Ectodermal cell (in vitro differentiated cells): ENCODE data around the gene PTOV1.

Source experiments
- H3K27ac ChIP-seq: 2 replicates; pipeline ENCODE4 v1.7.0; 2013; ENCODE audit warnings: mild to moderate bottlenecking, low read depth, low read length; ENCODE audit not compliant: insufficient read depth, poor library complexity, severe bottlenecking
- H3K27me3 ChIP-seq: 2 replicates; pipeline ENCODE4 v1.7.0; 2013; ENCODE audit warnings: mild to moderate bottlenecking, low read length; ENCODE audit not compliant: insufficient read depth, control insufficient read depth, poor library complexity, severe bottlenecking
- H3K36me3 ChIP-seq: one replicate; pipeline ENCODE4 v1.7.0; 2013; ENCODE audit warnings: low read length; ENCODE audit not compliant: control insufficient read depth, insufficient read depth
- H3K4me1 ChIP-seq: one replicate; pipeline ENCODE4 v1.7.0; 2013; ENCODE audit warnings: low read length; ENCODE audit not compliant: control insufficient read depth, insufficient read depth
- H3K4me3 ChIP-seq: 2 replicates; pipeline ENCODE4 v1.7.0; 2013; ENCODE audit warnings: low read depth, low read length, control low read depth; ENCODE audit not compliant: insufficient read depth
- H3K9me3 ChIP-seq: 2 replicates; pipeline ENCODE4 v1.7.0; 2013; ENCODE audit warnings: mild to moderate bottlenecking, low read length, moderate library complexity; ENCODE audit not compliant: control insufficient read depth
- WGBS, 2 experiments: methylation state at CpG; one replicate each; pipeline ENCODE4 v1.1.7; 2013; ENCODE audit warnings: missing lambda C conversion rate in 2 of 2; 5-methylcytosine and 5-hydroxymethylcytosine counted together

The PTOV1 gene

GRCh38 chr19:49880162-49880869 lies 29.4 kb downstream of the PTOV1 start:
- Histone ChIP-seq H3K27me3 (no peaks in the 10 kb centered on the region), H3K4me1 (peaks cover 4% of the 10 kb centered on the region), H3K36me3 (peaks cover 44% of the 10 kb centered on the region), H3K4me3 (no peak overlapping the region), H3K27ac (no peak overlapping the region), H3K9me3 (no peaks in the 10 kb centered on the region)
- 94 to 96% methylated on average over 10 of the region's 10 CpGs for WGBS, 2 experiments

- Histone ChIP-seq H3K27me3 (no peaks in the 10 kb centered on the region), H3K4me3 (no peak overlapping the region), H3K36me3 (peaks cover 44% of the 10 kb centered on the region), H3K9me3 (no peaks in the 10 kb centered on the region), H3K4me1 (no peaks in the 10 kb centered on the region), H3K27ac (no peak overlapping the region)
- 96% methylated on average over 17 of the region's 17 CpGs for WGBS, 2 experiments
These were observed 30.2 kb downstream of the PTOV1 start for GRCh38 chr19:49881186-49881585.

- no peaks in the 10 kb centered on the region for H3K9me3 ChIP-seq
- peaks cover 44% of the 10 kb centered on the region for H3K36me3 ChIP-seq
- no peak overlapping the region for H3K27ac ChIP-seq
- H3K4me3 ChIP-seq = no peak overlapping the region
- H3K4me1 ChIP-seq = no peaks in the 10 kb centered on the region
- 94 to 95% methylated on average over 31 of the region's 31 CpGs for WGBS, 2 experiments
- no peaks in the 10 kb centered on the region for H3K27me3 ChIP-seq
These were observed 30.9 kb downstream of the PTOV1 start for GRCh38 chr19:49881672-49882394.

- WGBS, 2 experiments = 96 to 98% methylated on average over 14 of the region's 14 CpGs
- no peak overlapping the region for H3K4me3 ChIP-seq
- H3K4me1 ChIP-seq = no peaks in the 10 kb centered on the region
- no peaks in the 10 kb centered on the region for H3K27me3 ChIP-seq
- H3K9me3 ChIP-seq = no peaks in the 10 kb centered on the region
- no peak overlapping the region for H3K27ac ChIP-seq
- H3K36me3 ChIP-seq = peaks cover 44% of the 10 kb centered on the region
These were observed 31.7 kb downstream of the PTOV1 start for GRCh38 chr19:49882643-49883042.

GRCh38 chr19:49883094-49883493 lies 32.1 kb downstream of the PTOV1 start:
- Histone ChIP-seq H3K9me3 (no peaks in the 10 kb centered on the region), H3K36me3 (peaks cover 44% of the 10 kb centered on the region), H3K27me3 (no peaks in the 10 kb centered on the region), H3K4me1 (no peaks in the 10 kb centered on the region), H3K27ac (no peak overlapping the region), H3K4me3 (no peak overlapping the region)
- 96 to 97% methylated on average over 5 of the region's 5 CpGs for WGBS, 2 experiments

- Histone ChIP-seq H3K36me3 (peaks cover 44% of the 10 kb centered on the region), H3K27me3 (peaks cover under 1% of the 10 kb centered on the region), H3K4me1 (no peaks in the 10 kb centered on the region), H3K27ac (no peak overlapping the region), H3K4me3 (no peak overlapping the region), H3K9me3 (no peaks in the 10 kb centered on the region)
- 96 to 97% methylated on average over 18 of the region's 18 CpGs for WGBS, 2 experiments
These were observed 33.1 kb downstream of the PTOV1 start for GRCh38 chr19:49884109-49884508.

GRCh38 chr19:49884760-49885159 lies 33.8 kb downstream of the PTOV1 start:
- 91 to 94% methylated on average over 3 of the region's 3 CpGs for WGBS, 2 experiments
- H3K9me3 ChIP-seq = no peaks in the 10 kb centered on the region
- H3K36me3 ChIP-seq = peaks cover 44% of the 10 kb centered on the region
- no peak overlapping the region for H3K4me3 ChIP-seq
- peaks cover 7% of the 10 kb centered on the region for H3K27me3 ChIP-seq
- H3K27ac ChIP-seq = no peak overlapping the region
- no peaks in the 10 kb centered on the region for H3K4me1 ChIP-seq

GRCh38 chr19:49887037-49887664 lies 36.2 kb downstream of the PTOV1 start:
- no peak overlapping the region for H3K4me3 ChIP-seq
- no peaks in the 10 kb centered on the region for H3K9me3 ChIP-seq
- H3K27ac ChIP-seq = no peak overlapping the region
- H3K36me3 ChIP-seq = peaks cover 27% of the 10 kb centered on the region
- no peaks in the 10 kb centered on the region for H3K4me1 ChIP-seq
- WGBS, 2 experiments = 93 to 95% methylated on average over 23 of the region's 23 CpGs
- peaks cover 16% of the 10 kb centered on the region for H3K27me3 ChIP-seq

GRCh38 chr19:49887665-49888509 lies 36.9 kb downstream of the PTOV1 start:
- Histone ChIP-seq H3K9me3 (no peaks in the 10 kb centered on the region), H3K27ac (no peak overlapping the region), H3K4me3 (no peak overlapping the region), H3K4me1 (no peaks in the 10 kb centered on the region), H3K27me3 (peaks cover 16% of the 10 kb centered on the region), H3K36me3 (peaks cover 20% of the 10 kb centered on the region)
- WGBS, 2 experiments = 94 to 96% methylated on average over 54 of the region's 54 CpGs

GRCh38 chr19:49888510-49888824 lies 37.5 kb downstream of the PTOV1 start:
- Histone ChIP-seq H3K4me3 (no peak overlapping the region), H3K27ac (no peak overlapping the region), H3K9me3 (no peaks in the 10 kb centered on the region), H3K4me1 (no peaks in the 10 kb centered on the region), H3K36me3 (peaks cover 16% of the 10 kb centered on the region), H3K27me3 (peaks cover 16% of the 10 kb centered on the region)
- 93 to 96% methylated on average over 18 of the region's 18 CpGs for WGBS, 2 experiments
